ENCODE data around the gene SNX14. TPM values are rescaled to one million over a fixed set of nuclear protein-coding genes. Genes with fewer than 3 reads are reported as not detected.
A peak's percentile ranks its signal among the peaks of the same experiment; 100 is the strongest.
"Not testable (repeated sequence)": the region's sequence is repeated elsewhere in the genome, so short reads cannot be mapped to it uniquely, and the experiment has no call there.

The SNX14 gene
- polyA plus RNA-seq, 1 donor from 2014 or later, result 32.8 TPM

DNA sequence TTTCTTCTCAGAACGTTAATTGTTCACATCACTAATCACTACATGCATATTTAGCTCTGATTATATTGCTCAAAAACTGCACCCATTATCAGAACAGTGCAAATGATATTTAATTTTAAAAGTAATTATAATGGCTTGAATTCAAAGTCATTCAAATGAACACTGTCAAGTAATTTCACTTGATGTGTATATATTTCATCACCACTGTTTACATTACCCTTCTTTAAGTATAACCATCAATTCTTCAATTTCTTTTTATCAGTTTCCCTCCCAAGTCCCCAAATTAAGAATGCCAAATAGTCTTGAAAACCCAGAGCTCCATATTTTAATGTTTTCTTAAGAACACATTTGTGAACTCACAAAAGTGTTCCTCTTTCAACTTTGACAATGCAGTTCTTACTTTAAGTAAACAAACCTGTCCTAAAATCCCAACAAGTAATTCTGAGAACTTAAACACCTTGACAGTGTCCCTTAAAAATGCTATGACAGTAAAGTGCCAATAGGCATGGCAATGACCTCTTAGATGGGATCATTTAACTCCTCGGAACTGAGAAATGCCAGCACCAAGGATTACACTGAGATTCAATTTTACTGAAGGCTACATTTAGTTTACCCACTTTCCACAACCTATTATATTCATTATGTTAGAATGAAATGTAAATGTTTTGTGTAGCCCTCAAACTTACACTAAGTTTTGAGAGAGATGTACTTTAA lies 16.7 kb upstream of the SNX14 start:
- peaks cover 4% of the 10 kb centered on the region for H3K36me3 Mint-ChIP-seq
- no peak overlapping the region for H3K4me3 Mint-ChIP-seq
- H3K4me1 Mint-ChIP-seq, result peaks cover 2 to 4% (median 2%) of the 10 kb centered on the region in 3 donors
- H3K9me3 Mint-ChIP-seq, result no peaks in the 10 kb centered on the region
- H3K27me3 Mint-ChIP-seq, result no peaks in the 10 kb centered on the region
- peak overlapping the region in 1 of 3 donors; percentile 25 for H3K27ac Mint-ChIP-seq

GRCh38 chr6:85602100-85602499 lies 8.4 kb upstream of the SNX14 start:
- Mint-ChIP-seq H3K4me1 (peaks cover 0 to 2% (median 0%) of the 10 kb centered on the region in 3 donors), H3K27ac (no peak overlapping the region), H3K9me3 (no peaks in the 10 kb centered on the region), H3K27me3 (no peaks in the 10 kb centered on the region), H3K4me3 (no peak overlapping the region), H3K36me3 (peaks cover 3% of the 10 kb centered on the region)

DNA sequence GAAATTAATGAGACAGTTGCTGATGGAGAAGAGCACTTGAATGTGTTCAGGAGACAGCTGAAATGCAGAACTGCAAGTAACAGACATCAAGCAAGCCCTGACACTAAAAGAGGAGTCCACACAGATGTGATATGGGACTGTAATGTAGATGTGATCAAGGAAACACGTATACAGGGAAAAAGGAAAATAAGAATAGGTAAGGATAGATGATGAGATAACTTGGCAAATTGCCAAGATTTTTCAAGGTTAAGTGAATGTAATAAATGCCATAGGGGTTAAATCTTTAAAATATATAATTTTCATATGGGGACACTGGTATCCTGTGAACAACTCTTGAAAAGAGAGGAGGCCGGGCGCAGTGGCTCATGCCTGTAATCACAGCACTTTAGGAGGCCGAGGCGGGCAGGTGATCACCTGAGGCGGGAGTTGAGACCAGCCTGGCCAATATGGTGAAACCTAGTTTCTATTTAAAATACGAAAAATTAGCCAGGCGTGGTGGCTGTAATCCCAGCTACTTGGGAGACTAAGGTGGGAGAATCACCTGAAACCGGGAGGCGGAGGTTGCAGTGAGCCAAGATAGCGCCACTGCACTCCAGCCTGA lies 7.2 kb upstream of the SNX14 start:
- Mint-ChIP-seq H3K4me1 (peaks cover 0 to 2% (median 0%) of the 10 kb centered on the region in 3 donors), H3K4me3 (no peak overlapping the region), H3K27ac (peak overlapping the region in 1 of 3 donors; percentile 11), H3K27me3 (no peaks in the 10 kb centered on the region), H3K9me3 (no peaks in the 10 kb centered on the region), H3K36me3 (peaks cover 3% of the 10 kb centered on the region)

DNA sequence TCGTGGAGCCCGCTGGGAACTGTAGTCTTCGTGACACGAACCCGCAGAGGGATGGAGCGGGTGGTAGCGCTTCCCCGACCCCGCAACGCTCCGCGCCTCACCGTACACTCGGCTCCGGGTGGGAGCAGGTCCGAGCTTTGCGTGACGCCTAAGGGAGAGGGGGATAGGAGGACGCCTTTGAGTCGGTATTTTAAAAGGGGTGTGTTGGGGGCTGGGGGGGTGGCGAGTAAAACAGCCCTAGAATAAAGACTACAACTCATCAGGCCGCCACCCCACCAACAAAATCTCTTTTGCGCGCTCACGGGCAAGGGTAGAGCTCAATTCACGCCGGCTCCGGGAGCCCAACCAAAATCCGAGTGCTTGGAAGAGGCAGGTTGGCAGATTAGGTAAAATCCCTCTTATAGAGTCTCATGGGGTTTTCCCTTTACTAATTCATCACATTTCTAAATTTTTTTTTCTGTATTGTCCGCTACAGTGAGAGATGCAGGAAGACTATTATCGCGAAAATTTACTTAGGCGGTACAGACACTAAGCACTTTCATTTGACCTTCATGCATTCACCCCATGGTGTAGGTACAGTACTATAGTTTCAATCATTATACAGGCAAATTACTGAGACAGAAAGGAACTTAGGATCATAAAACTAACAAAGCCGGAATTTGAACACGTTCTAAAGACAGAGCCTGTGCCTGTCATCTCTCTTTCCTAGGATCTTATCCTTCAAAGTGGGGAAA lies 706 bp upstream of the SNX14 start:
- H3K27ac Mint-ChIP-seq, result peak overlapping the region; percentile 93 to 98 (median 97)
- no peaks in the 10 kb centered on the region for H3K9me3 Mint-ChIP-seq
- H3K4me1 Mint-ChIP-seq, result peaks cover 23 to 36% (median 28%) of the 10 kb centered on the region in 3 donors
- H3K4me3 Mint-ChIP-seq, result peak overlapping the region; percentile 94 to 98 (median 98)
- H3K27me3 Mint-ChIP-seq, result no peaks in the 10 kb centered on the region
- H3K36me3 Mint-ChIP-seq, result peaks cover 8% of the 10 kb centered on the region

- peaks cover 27 to 42% (median 37%) of the 10 kb centered on the region in 3 donors for H3K4me1 Mint-ChIP-seq
- peak overlapping the region in 2 of 3 donors; percentile 6 to 21 for H3K27ac Mint-ChIP-seq
- peak overlapping the region; percentile 57 to 98 (median 96) for H3K4me3 Mint-ChIP-seq
- no peaks in the 10 kb centered on the region for H3K9me3 Mint-ChIP-seq
- H3K27me3 Mint-ChIP-seq, result no peaks in the 10 kb centered on the region
- peaks cover 12% of the 10 kb centered on the region for H3K36me3 Mint-ChIP-seq
These were observed 1.6 kb downstream of the SNX14 start for GRCh38 chr6:85592033-85592432.

- peak overlapping the region; percentile 16 to 98 (median 64) for H3K4me3 Mint-ChIP-seq
- H3K9me3 Mint-ChIP-seq, result no peaks in the 10 kb centered on the region
- H3K27me3 Mint-ChIP-seq, result no peaks in the 10 kb centered on the region
- H3K27ac Mint-ChIP-seq, result peak overlapping the region in 1 of 3 donors; percentile 71
- peaks cover 30 to 47% (median 39%) of the 10 kb centered on the region in 3 donors for H3K4me1 Mint-ChIP-seq
- peaks cover 13% of the 10 kb centered on the region for H3K36me3 Mint-ChIP-seq
These were observed 2.5 kb downstream of the SNX14 start for GRCh38 chr6:85591207-85591606.

DNA sequence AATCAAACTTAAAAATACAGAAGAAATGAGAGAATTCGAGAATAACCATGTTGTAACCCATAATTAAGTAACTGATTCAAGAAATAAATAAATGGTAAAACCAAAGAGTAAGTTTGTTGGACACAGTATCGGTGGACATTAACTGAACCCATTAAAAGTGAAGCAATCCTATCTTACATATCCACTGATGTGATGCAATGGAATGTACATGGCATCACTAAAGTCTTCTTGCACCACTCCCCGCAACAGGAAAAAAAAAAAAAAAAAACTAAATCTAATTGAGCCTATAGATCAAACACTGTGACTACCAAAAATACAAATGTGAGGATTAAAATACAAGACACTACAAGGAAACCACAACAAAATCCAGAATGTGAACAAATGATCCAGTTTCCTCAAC lies 7.9 kb downstream of the SNX14 start:
- peaks cover 27% of the 10 kb centered on the region for H3K36me3 Mint-ChIP-seq
- H3K9me3 Mint-ChIP-seq, result peaks cover 2 to 21% (median 12%) of the 10 kb centered on the region in 3 donors
- H3K4me3 Mint-ChIP-seq, result peak overlapping the region in 1 of 4 donors; percentile 65
- H3K4me1 Mint-ChIP-seq, result peaks cover 40 to 50% (median 47%) of the 10 kb centered on the region in 3 donors
- no peaks in the 10 kb centered on the region for H3K27me3 Mint-ChIP-seq
- peak overlapping the region in 1 of 3 donors; percentile 21 for H3K27ac Mint-ChIP-seq

DNA sequence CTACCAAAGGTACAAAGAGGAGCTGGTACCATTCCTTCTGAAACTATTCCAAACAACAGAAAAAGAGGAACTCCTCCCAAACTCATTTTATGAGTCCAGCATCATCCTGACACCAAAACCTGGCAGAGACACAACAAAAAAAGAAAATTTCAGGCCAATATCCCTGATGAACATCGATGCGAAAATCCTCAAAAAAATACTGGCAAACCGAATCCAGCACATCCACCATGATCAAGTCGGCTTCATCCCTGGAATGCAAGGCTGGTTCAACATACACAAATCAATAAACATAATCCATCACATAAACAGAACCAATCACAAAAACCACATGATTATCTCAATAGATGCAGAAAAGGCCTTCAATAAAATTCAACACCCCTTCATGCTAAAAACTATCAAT lies 10.8 kb downstream of the SNX14 start:
- H3K27ac Mint-ChIP-seq, H3K4me3 Mint-ChIP-seq, H3K27me3 Mint-ChIP-seq: not testable (repeated sequence)
- Mint-ChIP-seq H3K36me3 (peaks cover 16% of the 10 kb centered on the region), H3K9me3 (peaks cover 2 to 21% (median 12%) of the 10 kb centered on the region in 3 donors), H3K4me1 (peaks cover 32 to 39% (median 35%) of the 10 kb centered on the region in 3 donors)

DNA sequence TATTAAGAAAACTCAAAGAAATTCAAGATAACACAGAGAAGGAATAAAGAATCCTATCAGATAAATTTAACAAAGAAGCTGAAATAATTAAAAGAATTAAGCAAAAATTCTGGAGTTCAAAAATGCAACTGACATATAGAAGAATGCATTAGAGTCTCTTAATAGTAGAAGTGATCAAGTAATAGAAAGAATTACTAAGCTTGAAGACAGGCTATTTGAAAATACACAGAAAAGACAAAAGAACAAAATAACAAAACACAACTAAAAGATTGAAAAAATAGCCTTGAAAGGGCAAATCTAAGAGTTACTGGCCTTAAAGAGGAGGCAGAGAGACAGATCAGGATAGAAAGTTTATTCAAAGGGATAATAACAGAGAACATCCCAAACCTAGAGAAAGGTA lies 12.1 kb downstream of the SNX14 start:
- peaks cover 28 to 34% (median 31%) of the 10 kb centered on the region in 3 donors for H3K4me1 Mint-ChIP-seq
- no peaks in the 10 kb centered on the region for H3K27me3 Mint-ChIP-seq
- peaks cover 2 to 21% (median 12%) of the 10 kb centered on the region in 3 donors for H3K9me3 Mint-ChIP-seq
- H3K36me3 Mint-ChIP-seq, result peaks cover 14% of the 10 kb centered on the region
- no peak overlapping the region for H3K27ac Mint-ChIP-seq
- no peak overlapping the region for H3K4me3 Mint-ChIP-seq

DNA sequence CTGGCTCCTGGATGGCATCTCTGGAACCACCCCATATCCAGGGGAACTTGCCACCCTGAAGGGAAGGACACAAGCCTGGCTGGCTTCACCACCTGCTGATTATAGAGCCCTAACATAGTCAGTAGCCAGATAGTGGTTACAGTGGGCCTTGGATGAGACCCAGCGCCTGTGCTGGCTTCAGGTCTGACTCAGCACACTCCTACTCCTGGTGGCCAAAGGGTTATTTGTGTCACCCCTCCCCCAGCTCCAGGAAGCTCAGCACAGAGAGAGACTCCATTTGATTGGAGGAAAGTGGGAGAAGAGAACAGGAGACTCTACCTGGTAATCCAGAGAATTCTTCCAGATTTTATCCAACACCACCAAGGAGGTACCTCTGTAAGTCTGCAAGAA lies 12.8 kb downstream of the SNX14 start:
- Mint-ChIP-seq H3K36me3 (peaks cover 14% of the 10 kb centered on the region), H3K27me3 (no peaks in the 10 kb centered on the region), H3K4me1 (peaks cover 28 to 30% (median 29%) of the 10 kb centered on the region in 3 donors), H3K9me3 (peaks cover 2 to 21% (median 11%) of the 10 kb centered on the region in 3 donors), H3K27ac (peak overlapping the region in 1 of 3 donors; percentile 20), H3K4me3 (no peak overlapping the region)

DNA sequence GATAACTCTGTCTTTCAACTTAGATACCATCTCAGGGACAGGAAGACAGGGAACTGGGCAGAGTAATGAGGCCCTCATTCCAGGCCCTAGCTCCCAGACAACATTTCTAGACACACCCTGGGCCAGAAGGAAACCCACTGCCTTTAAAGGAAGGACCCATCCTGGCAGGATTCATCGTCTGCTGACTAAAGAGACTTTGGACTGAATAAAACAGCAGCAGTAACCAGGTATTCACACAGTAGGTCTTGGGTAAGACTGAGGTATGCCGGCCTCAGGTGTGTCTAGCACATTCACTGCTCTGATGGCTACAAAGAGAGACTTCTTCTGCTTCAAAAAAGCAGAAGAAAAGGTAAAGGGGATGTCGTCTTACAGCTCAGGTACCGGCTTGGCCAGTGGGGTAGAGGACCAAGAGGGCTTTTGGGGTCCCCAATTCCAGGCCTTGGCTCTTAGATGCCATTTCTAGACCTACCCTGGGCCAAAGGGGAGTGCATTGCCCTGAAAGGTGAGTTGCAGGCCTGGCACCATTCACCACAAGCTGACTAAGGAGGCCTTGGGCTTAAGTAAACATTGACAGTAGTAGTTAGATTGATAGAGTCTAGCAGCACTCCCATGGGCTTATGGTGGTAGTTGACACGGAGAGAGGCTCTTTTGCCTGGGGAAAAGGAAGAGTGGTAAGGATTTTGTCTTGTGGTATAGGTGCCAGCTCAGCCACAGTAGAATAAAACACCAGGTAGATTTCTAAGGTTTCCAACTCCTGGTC lies 13.4 kb downstream of the SNX14 start:
- Mint-ChIP-seq H3K4me1 (peaks cover 31 to 33% (median 32%) of the 10 kb centered on the region in 3 donors), H3K9me3 (peaks cover 2 to 21% (median 7%) of the 10 kb centered on the region in 3 donors), H3K4me3 (no peak overlapping the region), H3K36me3 (peaks cover 14% of the 10 kb centered on the region), H3K27me3 (no peaks in the 10 kb centered on the region), H3K27ac (peak overlapping the region in 1 of 3 donors; percentile 20)

DNA sequence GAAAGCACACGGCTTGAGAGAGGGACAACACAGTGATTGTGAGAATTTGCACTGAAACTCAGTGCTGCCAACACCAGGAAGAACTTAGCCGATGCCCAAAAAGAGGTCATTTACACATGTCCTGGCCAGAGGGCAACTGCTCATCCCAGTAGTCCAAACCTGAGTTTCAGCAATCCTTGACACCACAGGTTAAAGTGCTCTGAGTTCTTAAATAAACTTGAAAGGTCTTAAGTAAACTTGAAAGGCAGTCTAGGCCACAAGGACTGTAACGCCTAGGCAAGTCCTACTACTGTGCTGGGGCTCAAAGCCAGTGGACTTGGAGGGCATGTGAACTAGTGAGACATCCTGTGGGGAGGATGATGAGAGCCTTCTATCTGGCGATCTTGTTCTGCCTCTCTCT lies 14.1 kb downstream of the SNX14 start:
- H3K9me3 Mint-ChIP-seq, result peaks cover 2 to 21% (median 6%) of the 10 kb centered on the region in 3 donors
- peaks cover 14% of the 10 kb centered on the region for H3K36me3 Mint-ChIP-seq
- no peaks in the 10 kb centered on the region for H3K27me3 Mint-ChIP-seq
- H3K4me3 Mint-ChIP-seq, result no peak overlapping the region
- H3K4me1 Mint-ChIP-seq, result peaks cover 32 to 34% (median 33%) of the 10 kb centered on the region in 3 donors
- H3K27ac Mint-ChIP-seq, result peak overlapping the region in 1 of 3 donors; percentile 12

DNA sequence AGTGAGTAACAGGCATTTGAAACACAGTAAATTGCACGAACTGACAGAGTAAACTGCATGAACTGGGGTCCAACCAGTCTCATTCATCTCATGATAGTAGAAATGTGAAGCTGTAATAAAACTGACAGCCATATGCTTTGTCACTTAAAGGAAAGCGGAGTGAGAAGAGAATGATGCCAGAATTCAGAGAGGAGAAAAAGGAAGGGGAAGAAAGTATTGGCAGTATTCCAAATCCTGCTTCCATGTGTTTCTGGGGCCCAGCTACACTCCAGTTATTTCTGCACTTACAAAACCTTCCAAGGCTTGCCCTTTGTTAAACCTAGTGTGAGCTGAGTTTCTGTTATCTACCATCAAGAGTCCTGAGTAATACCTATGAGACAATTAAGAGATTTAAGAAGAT lies 17.2 kb downstream of the SNX14 start:
- Mint-ChIP-seq H3K9me3 (peaks cover 0 to 1% (median 0%) of the 10 kb centered on the region in 3 donors), H3K27ac (no peak overlapping the region), H3K4me1 (peaks cover 16 to 22% (median 18%) of the 10 kb centered on the region in 3 donors), H3K4me3 (no peak overlapping the region), H3K36me3 (peaks cover 6% of the 10 kb centered on the region), H3K27me3 (no peaks in the 10 kb centered on the region)

GRCh38 chr6:85574932-85575598 lies 18.6 kb downstream of the SNX14 start:
- Mint-ChIP-seq H3K4me1 (peaks cover 12 to 17% (median 14%) of the 10 kb centered on the region in 3 donors), H3K27ac (no peak overlapping the region), H3K9me3 (no peaks in the 10 kb centered on the region), H3K27me3 (no peaks in the 10 kb centered on the region), H3K36me3 (peaks cover 2% of the 10 kb centered on the region), H3K4me3 (peak overlapping the region in 1 of 4 donors; percentile 65)

All from IgD-negative memory B cell (primary cell).